Uterus (tissue), 2 donors: Measurements from ENCODE around the gene HNRNPU.

Experiments
- CTCF ChIP-seq, 4 experiments: fragments of 200-600 bp in 2 of 4; fragments of 450-650 bp in 2 of 4; sonication (generic) in 2 of 4; IDR thresholded peaks; one replicate each; pipeline ENCODE4 v1.5.1; 2016 to 2019; ENCODE audit warnings: antibody characterized with exemption in 4 of 4, mild to moderate bottlenecking in 2 of 4, moderate library complexity in 1 of 4
- POLR2A ChIP-seq, 2 donors: fragments of 450-650 bp; IDR thresholded peaks; one replicate each; pipeline ENCODE4 v1.6.1; 2016; ENCODE audit warnings: antibody characterized with exemption in 2 of 2, mild to moderate bottlenecking in 1 of 2, moderate library complexity in 1 of 2

GRCh38 chr1:244852694-244853093 lies 11.6 kb downstream of the HNRNPU start:
- no peak for TF ChIP-seq CTCF (IDR thresholded peaks at IDR 0.05)
- no peak for TF ChIP-seq POLR2A (IDR thresholded peaks at IDR 0.05)
